ENCODE data around the gene JMJD1C. TPM values are rescaled to one million over a fixed set of nuclear protein-coding genes. Genes with fewer than 3 reads are reported as not detected.
"Not testable (repeated sequence)": the region's sequence is repeated elsewhere in the genome, so short reads cannot be mapped to it uniquely, and the experiment has no call there.

JMJD1C gene
- total RNA-seq, 6 experiments from 2014 or later, result 29.6 to 53.3 (median 38.2) TPM

DNA sequence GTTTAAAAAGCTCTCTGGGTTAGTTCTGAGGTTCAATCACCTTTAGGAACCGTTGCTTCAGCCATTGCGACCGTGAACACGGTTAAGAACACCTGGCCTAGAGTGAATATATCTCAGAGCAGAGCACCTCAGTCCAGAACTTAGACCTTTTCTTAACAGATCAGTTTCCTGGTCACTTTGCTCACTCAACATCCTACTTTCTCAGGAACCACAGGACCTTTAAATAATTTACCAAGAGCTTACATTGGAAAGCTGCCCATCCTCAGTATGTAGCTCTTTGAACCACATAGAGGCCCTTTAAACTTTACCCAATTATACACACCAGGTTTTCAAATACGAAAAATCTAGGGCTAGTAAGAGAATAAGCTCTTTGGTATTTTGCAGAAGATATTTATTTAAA is 179.4 kb downstream of the JMJD1C start:
- no peak for TF ChIP-seq POLR2A (IDR thresholded peaks at IDR 0.05)
- TF ChIP-seq, protein P1, sequence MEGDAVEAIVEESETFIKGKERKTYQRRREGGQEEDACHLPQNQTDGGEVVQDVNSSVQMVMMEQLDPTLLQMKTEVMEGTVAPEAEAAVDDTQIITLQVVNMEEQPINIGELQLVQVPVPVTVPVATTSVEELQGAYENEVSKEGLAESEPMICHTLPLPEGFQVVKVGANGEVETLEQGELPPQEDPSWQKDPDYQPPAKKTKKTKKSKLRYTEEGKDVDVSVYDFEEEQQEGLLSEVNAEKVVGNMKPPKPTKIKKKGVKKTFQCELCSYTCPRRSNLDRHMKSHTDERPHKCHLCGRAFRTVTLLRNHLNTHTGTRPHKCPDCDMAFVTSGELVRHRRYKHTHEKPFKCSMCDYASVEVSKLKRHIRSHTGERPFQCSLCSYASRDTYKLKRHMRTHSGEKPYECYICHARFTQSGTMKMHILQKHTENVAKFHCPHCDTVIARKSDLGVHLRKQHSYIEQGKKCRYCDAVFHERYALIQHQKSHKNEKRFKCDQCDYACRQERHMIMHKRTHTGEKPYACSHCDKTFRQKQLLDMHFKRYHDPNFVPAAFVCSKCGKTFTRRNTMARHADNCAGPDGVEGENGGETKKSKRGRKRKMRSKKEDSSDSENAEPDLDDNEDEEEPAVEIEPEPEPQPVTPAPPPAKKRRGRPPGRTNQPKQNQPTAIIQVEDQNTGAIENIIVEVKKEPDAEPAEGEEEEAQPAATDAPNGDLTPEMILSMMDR (IDR thresholded peaks at IDR 0.05), result no peak
- H3K4me3 ChIP-seq, result no peak overlapping the region
- no peaks in the 10 kb centered on the region for H3K27me3 ChIP-seq
- H3K36me3 ChIP-seq, result no peaks in the 10 kb centered on the region
- intact Hi-C loops (cut with DNase I), result no loop called here
- ATAC-seq (peak; percentile 88 to 97 (median 94)), DNase-seq (no peak)
- no peaks in the 10 kb centered on the region for H3K9me3 ChIP-seq
- peaks cover 0 to 24% (median 4%) of the 10 kb centered on the region in 4 donors for H3K4me1 ChIP-seq
- H3K27ac ChIP-seq, result peak overlapping the region in 2 of 3 donors; percentile 15 to 19
- 32% methylated on average over 5 of the region's 5 CpGs for WGBS (ENCODE audit: insufficient coverage, low coverage, low lambda C conversion rate, missing lambda C conversion rate)

DNA sequence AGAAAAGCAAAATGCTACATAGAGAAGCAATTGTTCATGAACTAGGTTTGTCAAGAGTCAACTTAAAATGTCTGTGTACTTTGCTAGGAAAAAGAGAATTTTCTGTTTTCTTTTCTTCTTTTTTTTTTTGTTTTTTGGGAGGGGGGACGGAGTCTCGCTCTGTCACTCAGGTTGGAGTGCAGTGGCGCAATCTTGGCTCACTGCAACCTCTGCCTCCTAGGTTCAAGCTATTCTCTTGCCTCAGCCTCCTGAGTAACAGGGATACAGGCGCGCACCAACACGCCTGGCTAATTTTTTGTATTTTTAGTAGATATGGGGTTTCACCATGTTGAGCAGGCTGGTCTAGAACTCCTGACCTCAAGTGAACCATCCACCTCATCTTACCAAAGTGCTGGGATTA is 181.9 kb downstream of the JMJD1C start:
- WGBS (ENCODE audit: insufficient coverage, low coverage, low lambda C conversion rate, missing lambda C conversion rate), result 79% methylated on average over 5 of the region's 6 CpGs
- ATAC-seq; DNase-seq; H3K27ac ChIP-seq; intact Hi-C loops (cut with DNase I); H3K9me3 ChIP-seq; H3K4me3 ChIP-seq; H3K36me3 ChIP-seq; H3K27me3 ChIP-seq: not testable (repeated sequence)
- peaks cover 0 to 24% (median 4%) of the 10 kb centered on the region in 4 donors for H3K4me1 ChIP-seq

DNA sequence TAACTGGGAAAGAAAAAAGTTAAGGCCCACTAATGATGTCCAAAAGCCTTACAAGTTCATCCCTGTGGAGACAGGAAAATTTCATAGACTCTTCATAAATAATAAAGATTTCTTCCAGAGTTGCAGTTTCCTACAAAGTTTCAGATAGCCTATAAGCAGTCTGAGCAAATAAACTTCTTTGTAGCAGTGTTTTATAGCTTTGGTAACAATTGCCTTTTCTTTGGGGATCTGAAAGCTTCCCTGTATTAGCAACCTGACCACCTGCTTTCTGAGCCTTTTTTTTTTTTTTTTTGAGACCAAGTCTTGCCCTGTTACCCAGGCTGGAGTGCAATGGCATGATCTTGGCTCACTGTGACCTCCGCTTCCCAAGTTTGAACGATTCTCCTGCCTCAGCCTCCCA is 182.7 kb downstream of the JMJD1C start:
- Histone ChIP-seq H3K4me1 (peaks cover 0 to 24% (median 4%) of the 10 kb centered on the region in 4 donors), H3K36me3 (no peaks in the 10 kb centered on the region), H3K9me3 (no peaks in the 10 kb centered on the region), H3K27ac (no peak overlapping the region), H3K27me3 (no peaks in the 10 kb centered on the region), H3K4me3 (no peak overlapping the region)
- ATAC-seq (no peak), DNase-seq (no peak)
- WGBS (ENCODE audit: insufficient coverage, low coverage, low lambda C conversion rate, missing lambda C conversion rate), result 100% methylated on average over 1 of the region's 2 CpGs
- intact Hi-C loops (cut with DNase I), result no loop called here
- TF ChIP-seq, protein P1 (IDR thresholded peaks at IDR 0.05), result no peak
- TF ChIP-seq POLR2A (IDR thresholded peaks at IDR 0.05), result no peak

DNA sequence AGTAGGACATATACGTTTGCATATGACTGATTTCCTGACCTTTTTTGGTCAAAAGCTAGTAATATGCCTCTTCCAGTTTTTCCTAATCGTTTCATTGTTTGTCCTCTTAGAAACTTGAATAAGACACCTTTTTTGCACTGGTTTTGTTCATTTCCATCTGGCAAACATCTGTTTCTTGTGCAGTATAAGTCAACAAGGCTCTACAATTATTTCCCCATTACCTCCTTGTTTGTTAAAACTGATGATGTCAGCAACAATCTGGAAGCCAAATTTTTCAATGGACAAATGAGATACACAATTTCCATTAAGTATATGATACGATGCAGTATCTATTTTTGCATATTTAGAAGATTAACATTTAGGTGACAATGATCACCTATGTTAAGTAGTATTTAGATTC is 183.8 kb downstream of the JMJD1C start:
- no peak overlapping the region for H3K4me3 ChIP-seq
- no peak for ATAC-seq
- WGBS (ENCODE audit: insufficient coverage, low coverage, low lambda C conversion rate, missing lambda C conversion rate), result 82% methylated on average over 3 of the region's 3 CpGs

DNA sequence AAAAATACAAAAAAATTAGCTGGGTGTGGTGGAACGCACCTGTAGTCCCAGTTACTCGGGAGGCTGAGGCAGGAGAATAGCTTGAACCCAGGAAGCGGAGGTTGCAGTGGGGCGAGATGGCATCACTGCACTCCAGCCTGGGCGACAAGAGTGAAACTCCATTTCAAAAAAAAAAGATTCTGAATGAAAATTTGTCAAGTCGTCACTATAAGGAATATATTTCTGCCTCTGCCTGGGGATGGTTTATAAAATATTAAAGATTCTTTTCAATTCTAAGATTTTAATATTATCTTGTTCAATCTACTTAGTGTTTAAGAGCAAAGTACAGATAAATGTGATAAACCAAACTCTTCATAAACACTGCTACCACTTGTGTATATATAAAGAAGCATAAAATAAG is 185.4 kb downstream of the JMJD1C start:
- no peak overlapping the region for H3K27ac ChIP-seq
- H3K4me1 ChIP-seq, result peaks cover 0 to 9% (median 0%) of the 10 kb centered on the region in 4 donors
- H3K4me3 ChIP-seq, result no peak overlapping the region
- WGBS (ENCODE audit: insufficient coverage, low coverage, low lambda C conversion rate, missing lambda C conversion rate), result 92% methylated on average over 3 of the region's 6 CpGs
- DNase-seq, result no peak
- no peak for ATAC-seq
- no peak for TF ChIP-seq POLR2A (IDR thresholded peaks at IDR 0.05)
- TF ChIP-seq, protein P1 (IDR thresholded peaks at IDR 0.05), result no peak
- H3K9me3 ChIP-seq, result no peaks in the 10 kb centered on the region
- H3K36me3 ChIP-seq, result no peaks in the 10 kb centered on the region
- no peaks in the 10 kb centered on the region for H3K27me3 ChIP-seq
- intact Hi-C loops (cut with DNase I), result no loop called here

More for the DNA sequence above, 183.8 kb downstream of the JMJD1C start:
- intact Hi-C loops (cut with DNase I), result no loop called here
- Histone ChIP-seq H3K27me3 (no peaks in the 10 kb centered on the region), H3K36me3 (no peaks in the 10 kb centered on the region), H3K27ac (no peak overlapping the region), H3K4me1 (peaks cover 0 to 22% (median 4%) of the 10 kb centered on the region in 4 donors), H3K9me3 (no peaks in the 10 kb centered on the region)
- no peak for DNase-seq
- no peak for TF ChIP-seq POLR2A (IDR thresholded peaks at IDR 0.05)
- TF ChIP-seq, protein P1 (IDR thresholded peaks at IDR 0.05), result no peak
